ENCODE measurements around the gene SMAD3. TPM values are rescaled to one million over a fixed set of nuclear protein-coding genes. Genes with fewer than 3 reads are reported as not detected.

The SMAD3 gene
- total and polyA plus RNA-seq, 10 of the 15 experiments (the other 5 are each of a cell fraction or from before 2014, with no cell fraction given): 5.6 to 43.2 (median 16.0) TPM

GRCh38 chr15:67124911-67125588, 59.6 kb downstream of the SMAD3 start:
- ATAC-seq (no peak), FAIRE-seq (no peak), DNase-seq (ENCODE audit: low read depth, low spot score) (no peak)
- Histone ChIP-seq H3K9me3 (replicated peaks; ENCODE audit: control insufficient read depth, insufficient read depth, low read length) (no peaks in the 10 kb centered on the region), H2AFZ (ENCODE audit: control insufficient read depth, low read depth, low read length) (no peak overlapping the region), H3K27ac (ENCODE audit: control insufficient read depth, insufficient read depth) (no peak overlapping the region), H4K20me1 (ENCODE audit: control insufficient read depth, insufficient read depth) (0 out of 2 replicates have a peak, but pooled peaks cover 6% of the 10 kb centered on the region), H3K9ac (ENCODE audit: control insufficient read depth, insufficient read depth, low read length) (no peak overlapping the region), H3K79me2 (ENCODE audit: control insufficient read depth, insufficient read depth, low read length) (peaks cover 52% of the 10 kb centered on the region), H3K4me3 (no peak overlapping the region), H3K4me1 (ENCODE audit: control insufficient read depth, insufficient read depth, low read length) (peaks cover 29% of the 10 kb centered on the region), H3K4me2 (ENCODE audit: control insufficient read depth, insufficient read depth) (no peak overlapping the region), H3K36me3 (ENCODE audit: control insufficient read depth in 2 of 2, insufficient read depth in 2 of 2, low read length in 1 of 2) (peaks cover 2 to 9% of the 10 kb centered on the region in 2 experiments; a peak in 3 of 4 replicates), H3K27me3 (replicated peaks in 1 of 2; ENCODE audit: control insufficient read depth in 2 of 2, insufficient read depth in 2 of 2, low read length in 1 of 2) (no peaks in the 10 kb centered on the region)
- ChIA-PET CTCF (interaction anchor here (0.8 kb wide), 1 partner anchor 54 kb away, joined by 3 read pairs; no protein-coding TSS in a partner anchor), RAD21 (ENCODE audit: unreplicated experiment) (interaction anchor here (0.5 kb wide), 1 partner anchor 176 kb away, joined by 3 read pairs; no protein-coding TSS in a partner anchor), SMC1A (ENCODE audit: uncharacterized antibody, unreplicated experiment) (interaction anchor here (0.9 to 14.1 kb wide), 5 partner anchors 11 to 48 kb away, joined by 3 to 179 read pairs (median 10); no protein-coding TSS in a partner anchor), POLR2A (interaction anchor here (1.5 kb wide), 1 partner anchor 9 kb away, joined by 3 read pairs; no protein-coding TSS in a partner anchor)
- intact Hi-C loops (cut with micrococcal nuclease; ENCODE audit: unreplicated experiment) (no loop called here), in situ Hi-C loops (cut with MboI) (no loop called here)
- no TSS peak for BruUV-seq (replicated peaks)
- no peak for TF ChIP-seq NFYB (IDR thresholded peaks at IDR 0.05; ENCODE audit: insufficient read depth, low read depth, low read length)
- no peak for TF ChIP-seq FOXM1 (IDR thresholded peaks at IDR 0.05; ENCODE audit: low read depth, low read length)
- TF ChIP-seq CREM (IDR thresholded peaks at IDR 0.05; ENCODE audit: low read depth): no peak
- TF ChIP-seq ZNF384 (IDR thresholded peaks at IDR 0.05; ENCODE audit: borderline replicate concordance, low read depth, low read length): no peak
- TF ChIP-seq MXI1 (IDR thresholded peaks at IDR 0.05; ENCODE audit: low read depth, low read length): no peak
- TF ChIP-seq RBBP5 (conservative IDR thresholded peaks at IDR 0.05): no peak
- 90% methylated on average over 13 of the region's 13 CpGs for WGBS (ENCODE audit: insufficient coverage, insufficient replicate concordance, low lambda C conversion rate, missing lambda C conversion rate)
